M059J (cell line): ENCODE data around the gene CAPN11. TPM values are rescaled to one million over a fixed set of nuclear protein-coding genes. Genes with fewer than 3 reads are reported as not detected.

Experiments used
- DNase-seq: peaks from one replicate; pipeline ENCODE4 v3.0.0-alpha.2; 2012; ENCODE audit warnings: low read depth
- total RNA-seq: library from RNA; depleted of rRNA; stranded (reverse); fragments of >200 nt; shearing (Covaris generic); gene quantifications from 2 replicates; pipeline ENCODE4 v1.2.3, GENCODE V29; 2014

CAPN11 gene
- total RNA-seq, 1 experiment from 2014 or later, result not detected

GRCh38 chr6:44207966-44208365, 49.3 kb downstream of the CAPN11 start:
- DNase-seq, result no peak

GRCh38 chr6:44211284-44211683, 52.7 kb downstream of the CAPN11 start:
- DNase-seq, result no peak

GRCh38 chr6:44214307-44214706, 55.7 kb downstream of the CAPN11 start:
- DNase-seq, result no peak

GRCh38 chr6:44216677-44217331, 58.2 kb downstream of the CAPN11 start, which contains the start of gene MYMX:
Gene MYMX, plus strand, starts transcription at chr6:44216926. Its CDS starts 546 bp downstream, at chr6:44217472.
- no peak for DNase-seq

GRCh38 chr6:44217332-44218143, 58.9 kb downstream of the CAPN11 start:
- DNase-seq, result peak; percentile 65

- peak; percentile 55 for DNase-seq
These were observed 60.6 kb downstream of the CAPN11 start for GRCh38 chr6:44219053-44219814.

GRCh38 chr6:44219815-44220784, 61.5 kb downstream of the CAPN11 start:
- DNase-seq, result no peak

GRCh38 chr6:44220913-44221290, 62.3 kb downstream of the CAPN11 start:
- no peak for DNase-seq

- DNase-seq, result peak; percentile 94
These were observed 62.8 kb downstream of the CAPN11 start for GRCh38 chr6:44221291-44221960.

GRCh38 chr6:44221961-44222335, 63.3 kb downstream of the CAPN11 start:
- DNase-seq, result peak; percentile 30

GRCh38 chr6:44222486-44223318, 64.1 kb downstream of the CAPN11 start:
- peak; percentile 45 for DNase-seq

GRCh38 chr6:44223319-44224028, 64.9 kb downstream of the CAPN11 start, which contains the start of gene SLC29A1:
Gene SLC29A1, plus strand, starts transcription at chr6:44223595. Its CDS starts 3,719 bp downstream, at chr6:44227314.
- DNase-seq, result peak; percentile 70

GRCh38 chr6:44224029-44224964, 65.7 kb downstream of the CAPN11 start:
- peak; percentile 45 for DNase-seq

GRCh38 chr6:44224965-44225305, 66.3 kb downstream of the CAPN11 start:
- DNase-seq, result no peak

- no peak for DNase-seq
These were observed 67.1 kb downstream of the CAPN11 start for GRCh38 chr6:44225579-44226325.

GRCh38 chr6:44226368-44227147, 67.9 kb downstream of the CAPN11 start:
- DNase-seq, result no peak
